Fibroblast of lung (primary cell): ENCODE data around the gene MYO18A. TPM values are rescaled to one million over a fixed set of nuclear protein-coding genes. Genes with fewer than 3 reads are reported as not detected.
"Not testable (repeated sequence)": the region's sequence is repeated elsewhere in the genome, so short reads cannot be mapped to it uniquely, and the experiment has no call there.

Experiments
- DNase-seq, 2 donors: peaks; one replicate each; pipeline versions ENCODE4 v3.0.0 to v3.0.0-alpha.2; 2010; ENCODE audit warnings: low read depth in 2 of 2
- H2AFZ ChIP-seq: 2 replicates; pipeline ENCODE4 v1.5.1; 2012; ENCODE audit warnings: low read length, control low read depth, inconsistent platforms
- H3K27ac ChIP-seq: 2 replicates; pipeline ENCODE4 v1.5.1; 2011; ENCODE audit warnings: low read length, control low read depth; ENCODE audit not compliant: insufficient read depth
- H3K27me3 ChIP-seq: 2 replicates; pipeline ENCODE4 v1.5.1; 2011; ENCODE audit warnings: mild to moderate bottlenecking, low read length; ENCODE audit not compliant: control insufficient read depth, insufficient read depth
- H3K36me3 ChIP-seq: 2 replicates; pipeline ENCODE4 v1.5.1; 2011; ENCODE audit warnings: low read length; ENCODE audit not compliant: control insufficient read depth, insufficient read depth
- H3K4me1 ChIP-seq: 2 replicates; pipeline ENCODE4 v1.5.1; 2011; ENCODE audit warnings: low read length; ENCODE audit not compliant: control insufficient read depth, insufficient read depth; ENCODE audit errors: extremely low read depth
- H3K4me2 ChIP-seq: 2 replicates; pipeline ENCODE4 v1.5.1; 2011; ENCODE audit warnings: low read length, control low read depth; ENCODE audit not compliant: insufficient read depth; ENCODE audit errors: extremely low read depth
- H3K4me3 ChIP-seq, 4 experiments: fragments of 200-600 bp in 1 of 4; sonication (generic) in 1 of 4; replicated peaks in 1 of 4; 2 replicates each; pipeline ENCODE4 v1.5.1; 2011 to 2016; ENCODE audit warnings: low read length in 4 of 4, low read depth in 3 of 4, mild to moderate bottlenecking in 3 of 4, control low read depth in 2 of 4, inconsistent platforms in 1 of 4, mixed read lengths in 1 of 4; ENCODE audit not compliant: insufficient read depth in 1 of 4; ENCODE audit errors: control extremely low read depth in 1 of 4
- H3K79me2 ChIP-seq: 2 replicates; pipeline ENCODE4 v1.5.1; 2012; ENCODE audit warnings: mild to moderate bottlenecking, low read length, inconsistent platforms; ENCODE audit not compliant: control insufficient read depth, insufficient read depth
- H3K9ac ChIP-seq: 2 replicates; pipeline ENCODE4 v1.5.1; 2011; ENCODE audit warnings: mild to moderate bottlenecking, low read length, control low read depth; ENCODE audit not compliant: insufficient read depth
- H3K9me3 ChIP-seq: 2 replicates; pipeline ENCODE4 v1.5.1; 2012; ENCODE audit warnings: low read depth, low read length; ENCODE audit not compliant: control insufficient read depth, insufficient read depth
- H4K20me1 ChIP-seq: 2 replicates; pipeline ENCODE4 v1.5.1; 2011; ENCODE audit warnings: low read length; ENCODE audit not compliant: control insufficient read depth, insufficient read depth; ENCODE audit errors: extremely low read depth
- EZH2 ChIP-seq: IDR thresholded peaks from 2 replicates; pipeline ENCODE4 v1.5.1; 2012; ENCODE audit warnings: low read length, control low read depth, mild to moderate bottlenecking; ENCODE audit errors: missing control alignments
- polyA plus RNA-seq, 2 donors: library from polyadenylated mRNA; depleted of rRNA in 1 of 2; stranded (reverse) in 1 of 2; unstranded in 1 of 2; fragments of >200 nt; gene quantifications; 2 replicates each; pipeline ENCODE4 v1.2.1, GENCODE V29; 2011 to 2012; ENCODE audit warnings: missing spikeins in 1 of 2
- total RNA-seq: library from RNA; depleted of rRNA; stranded (reverse); fragments of >200 nt; gene quantifications from 2 replicates; pipeline ENCODE4 v1.2.1, GENCODE V29; 2014
- TF ChIP-seq, protein P1 (sequence below), 2 donors: IDR thresholded peaks in 1 of 2; conservative IDR thresholded peaks in 1 of 2; 1 replicate in 1 of 2; 2 replicates in 1 of 2; pipeline ENCODE4 v1.5.1; 2011 to 2012; ENCODE audit warnings: low read length in 2 of 2, control low read depth in 1 of 2, inconsistent platforms in 1 of 2, low read depth in 1 of 2, mild to moderate bottlenecking in 1 of 2

Gene MYO18A
- total and polyA plus RNA-seq, 2 donors (not counting 1 experiment from before 2014, with no cell fraction given): 11.7 to 133 TPM

DNA sequence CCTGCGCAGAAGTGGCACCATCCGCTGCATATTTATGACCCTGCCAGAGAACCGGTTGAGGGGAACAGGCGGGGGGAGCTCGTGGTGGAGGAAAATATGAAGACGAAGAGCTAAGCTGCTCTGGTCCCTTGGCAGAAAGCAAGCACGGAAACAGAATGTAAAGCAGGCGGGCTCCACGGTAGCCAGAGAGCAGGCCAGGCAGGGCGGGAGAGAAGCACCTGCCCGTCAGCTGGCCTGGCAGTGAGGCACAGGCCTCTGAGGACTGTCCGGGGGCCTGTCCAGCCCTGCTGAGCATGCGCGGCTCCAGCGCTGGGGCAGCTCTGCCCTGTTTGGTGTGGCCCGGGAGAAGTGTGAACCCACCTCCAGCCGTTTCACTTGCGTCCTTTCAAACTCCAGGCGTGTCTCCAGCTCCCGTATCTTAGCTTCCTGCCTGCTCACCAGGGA is 90.6 kb downstream of the MYO18A start:
- Histone ChIP-seq H3K79me2 (no peaks in the 10 kb centered on the region), H3K9ac (no peak overlapping the region), H3K4me2 (no peak overlapping the region), H3K4me1 (no peaks in the 10 kb centered on the region), H3K9me3 (no peaks in the 10 kb centered on the region), H3K27me3 (no peaks in the 10 kb centered on the region), H3K27ac (no peak overlapping the region), H4K20me1 (no peaks in the 10 kb centered on the region), H3K4me3 (no peak overlapping the region), H3K36me3 (peaks cover 35% of the 10 kb centered on the region), H2AFZ (no peak overlapping the region)
- DNase-seq: no peak
- TF ChIP-seq, protein P1, sequence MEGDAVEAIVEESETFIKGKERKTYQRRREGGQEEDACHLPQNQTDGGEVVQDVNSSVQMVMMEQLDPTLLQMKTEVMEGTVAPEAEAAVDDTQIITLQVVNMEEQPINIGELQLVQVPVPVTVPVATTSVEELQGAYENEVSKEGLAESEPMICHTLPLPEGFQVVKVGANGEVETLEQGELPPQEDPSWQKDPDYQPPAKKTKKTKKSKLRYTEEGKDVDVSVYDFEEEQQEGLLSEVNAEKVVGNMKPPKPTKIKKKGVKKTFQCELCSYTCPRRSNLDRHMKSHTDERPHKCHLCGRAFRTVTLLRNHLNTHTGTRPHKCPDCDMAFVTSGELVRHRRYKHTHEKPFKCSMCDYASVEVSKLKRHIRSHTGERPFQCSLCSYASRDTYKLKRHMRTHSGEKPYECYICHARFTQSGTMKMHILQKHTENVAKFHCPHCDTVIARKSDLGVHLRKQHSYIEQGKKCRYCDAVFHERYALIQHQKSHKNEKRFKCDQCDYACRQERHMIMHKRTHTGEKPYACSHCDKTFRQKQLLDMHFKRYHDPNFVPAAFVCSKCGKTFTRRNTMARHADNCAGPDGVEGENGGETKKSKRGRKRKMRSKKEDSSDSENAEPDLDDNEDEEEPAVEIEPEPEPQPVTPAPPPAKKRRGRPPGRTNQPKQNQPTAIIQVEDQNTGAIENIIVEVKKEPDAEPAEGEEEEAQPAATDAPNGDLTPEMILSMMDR (conservative IDR thresholded peaks at IDR 0.05 in 1 of 2, IDR thresholded peaks at IDR 0.05 in 1 of 2; ENCODE audit: low read depth in 1 of 2, low read length in 2 of 2): no peak
- no peak for TF ChIP-seq EZH2

DNA sequence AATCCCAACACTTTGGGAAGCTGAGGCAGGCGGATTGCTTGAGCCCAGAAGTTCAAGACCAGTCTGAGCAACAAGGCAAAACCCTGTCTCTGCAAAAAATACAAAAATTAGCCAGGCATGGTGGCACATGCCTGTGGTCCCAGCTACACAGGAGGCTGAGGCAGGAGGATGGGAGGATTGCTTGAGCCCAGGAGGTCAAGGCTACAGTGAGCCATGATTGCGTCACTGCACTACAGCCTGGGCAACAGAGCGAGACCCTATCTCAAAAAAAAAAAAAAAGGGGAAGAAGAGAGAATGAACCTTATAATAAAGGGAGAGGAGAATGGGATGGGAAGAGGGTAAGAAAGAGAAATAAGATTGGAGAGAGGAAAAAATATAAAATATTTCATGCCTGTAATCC is 91.4 kb downstream of the MYO18A start:
- not testable (repeated sequence) for H3K4me2 ChIP-seq, DNase-seq, H3K4me1 ChIP-seq, H3K9ac ChIP-seq, H3K9me3 ChIP-seq, H3K4me3 ChIP-seq, H4K20me1 ChIP-seq, H3K79me2 ChIP-seq, H2AFZ ChIP-seq, H3K27me3 ChIP-seq, H3K27ac ChIP-seq
- peaks cover 28% of the 10 kb centered on the region for H3K36me3 ChIP-seq

DNA sequence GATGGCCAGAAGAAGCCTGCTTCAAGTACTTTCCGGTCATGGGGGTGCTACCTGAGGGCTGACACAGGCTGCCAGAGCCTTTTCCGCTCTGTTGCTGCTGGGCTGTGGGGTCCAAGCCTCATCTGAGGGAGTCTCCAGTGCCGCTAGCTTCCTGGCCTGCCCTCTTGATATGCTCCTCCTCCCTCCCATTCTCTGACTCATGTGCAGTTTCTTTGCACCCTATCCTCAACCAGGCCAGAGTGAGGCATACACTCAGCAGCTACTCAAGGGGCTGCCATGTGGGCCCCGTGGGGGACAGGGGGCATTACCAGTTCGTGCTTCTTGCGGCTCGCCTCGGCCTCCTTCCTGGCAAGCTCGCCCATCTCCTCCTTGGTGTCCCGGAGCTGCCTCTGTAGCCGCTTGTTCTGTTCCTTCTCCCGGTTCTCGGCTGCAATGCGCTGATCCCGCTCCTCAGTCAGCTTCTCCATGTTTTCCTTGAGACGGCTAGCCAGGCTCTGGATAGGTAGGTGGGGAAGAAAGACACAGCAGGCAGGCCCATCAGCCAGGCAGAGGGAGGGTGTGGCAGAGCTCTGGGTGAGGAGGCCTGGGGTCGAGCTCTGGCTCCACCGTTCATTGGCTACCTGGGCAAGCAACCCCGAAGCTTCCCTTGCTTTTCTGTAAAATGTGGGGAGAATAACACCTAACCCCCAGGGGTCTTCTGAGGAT is 93.4 kb downstream of the MYO18A start:
- H3K4me1 ChIP-seq: no peaks in the 10 kb centered on the region
- DNase-seq: peak in 1 of 2 donors; percentile 22
- no peaks in the 10 kb centered on the region for H3K9me3 ChIP-seq
- H3K27ac ChIP-seq: no peak overlapping the region
- H3K27me3 ChIP-seq: no peaks in the 10 kb centered on the region
- H2AFZ ChIP-seq: no peak overlapping the region
- no peak overlapping the region for H3K4me2 ChIP-seq
- H4K20me1 ChIP-seq: no peaks in the 10 kb centered on the region
- H3K79me2 ChIP-seq: no peaks in the 10 kb centered on the region
- H3K36me3 ChIP-seq: peaks cover 21% of the 10 kb centered on the region
- no peak overlapping the region for H3K9ac ChIP-seq
- TF ChIP-seq, protein P1 (conservative IDR thresholded peaks at IDR 0.05 in 1 of 2, IDR thresholded peaks at IDR 0.05 in 1 of 2; ENCODE audit: low read depth in 1 of 2, low read length in 2 of 2): no peak
- no peak for TF ChIP-seq EZH2
- H3K4me3 ChIP-seq: no peak overlapping the region
